Mucosa of stomach (tissue), 1 donor: ENCODE results near the gene SERPINA1.
"Not testable (repeated sequence)": the region's sequence is repeated elsewhere in the genome, so short reads cannot be mapped to it uniquely, and the experiment has no call there.

Experiments used
- H3K27me3 ChIP-seq: one replicate; pipeline ENCODE4 v1.7.0; 2013; ENCODE audit warnings: mild to moderate bottlenecking, low read length; ENCODE audit not compliant: control insufficient read depth, insufficient read depth
- H3K36me3 ChIP-seq: one replicate; pipeline ENCODE4 v1.7.0; 2013; ENCODE audit warnings: low read length; ENCODE audit not compliant: control insufficient read depth, insufficient read depth
- H3K4me1 ChIP-seq: one replicate; pipeline ENCODE4 v1.7.0; 2013; ENCODE audit warnings: mild to moderate bottlenecking, low read length; ENCODE audit not compliant: control insufficient read depth, insufficient read depth
- H3K4me3 ChIP-seq: one replicate; pipeline ENCODE4 v1.7.0; 2013; ENCODE audit warnings: low read length
- H3K9ac ChIP-seq: one replicate; pipeline ENCODE4 v1.7.0; 2013; ENCODE audit warnings: mild to moderate bottlenecking, low read length, moderate library complexity
- H3K9me3 ChIP-seq: one replicate; pipeline ENCODE4 v1.7.0; 2013; ENCODE audit warnings: mild to moderate bottlenecking, low read length, moderate library complexity; ENCODE audit not compliant: control insufficient read depth
- donor health status: Pancreatic carcinoma.

The SERPINA1 gene

DNA sequence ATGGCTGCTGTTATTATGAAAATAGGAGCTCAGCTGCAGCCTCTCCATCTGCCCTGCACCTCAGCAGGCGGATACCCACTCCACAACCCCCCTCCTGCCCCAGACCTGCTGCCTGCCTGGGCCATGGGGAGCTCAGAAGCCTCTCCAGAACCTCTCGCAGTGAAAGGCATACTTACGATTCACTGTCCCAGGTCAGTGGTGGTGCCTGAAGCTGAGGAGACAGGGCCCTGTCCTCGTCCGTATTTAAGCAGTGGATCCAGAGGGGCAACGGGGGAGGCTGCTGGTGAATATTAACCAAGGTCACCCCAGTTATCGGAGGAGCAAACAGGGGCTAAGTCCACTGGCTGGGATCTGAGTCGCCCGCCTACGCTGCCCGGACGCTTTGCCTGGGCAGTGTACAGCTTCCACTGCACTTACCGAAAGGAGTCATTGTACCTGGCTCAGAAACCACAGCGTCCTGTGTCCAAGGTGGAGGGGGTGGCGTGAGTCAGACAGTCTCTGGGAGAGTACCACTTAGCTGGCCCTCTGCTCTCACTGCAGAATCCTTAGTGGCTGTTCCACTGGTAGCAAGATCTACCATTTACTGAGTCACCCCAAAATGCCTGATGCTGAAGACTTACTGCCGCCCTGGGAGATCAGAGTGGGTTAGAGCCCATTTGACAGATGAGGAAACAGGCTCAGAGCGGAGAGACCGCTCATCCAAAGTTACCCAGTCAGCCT is at the start of gene SERPINA1:
Gene SERPINA1 (minus strand): TSS at position 219 of the 720 bp plus-strand sequence. CDS start 5,365 bp downstream, outside the sequence.
- Histone ChIP-seq H3K9ac (no peak within 1 kb of the TSS), H3K4me1 (peaks cover 23% of the 10 kb centered on the region), H3K36me3 (no peaks in the 10 kb centered on the region), H3K9me3 (no peaks in the 10 kb centered on the region), H3K27me3 (no peaks in the 10 kb centered on the region), H3K4me3 (no peak within 1 kb of the TSS)

DNA sequence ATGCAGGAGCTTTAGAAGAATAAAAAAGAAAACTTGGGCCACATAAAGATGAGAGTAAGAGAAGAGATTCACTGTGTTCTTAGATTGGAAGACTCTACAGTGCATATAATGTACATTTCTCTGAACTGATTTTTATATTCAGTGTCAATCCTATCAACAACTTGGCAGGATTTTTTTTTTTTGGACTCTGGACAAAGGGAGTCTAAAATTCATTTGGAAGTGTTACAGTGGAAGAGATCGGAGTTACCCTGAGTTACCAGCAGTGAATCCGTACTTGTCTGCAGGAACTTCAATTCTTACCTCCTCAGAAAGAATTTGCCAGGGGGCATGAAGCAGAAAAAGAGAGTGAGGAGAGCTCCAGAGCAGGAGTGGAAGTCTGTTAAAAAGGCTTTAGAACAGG is 40.2 kb upstream of the SERPINA1 start:
- Histone ChIP-seq H3K4me3 (no peak overlapping the region), H3K27me3 (peaks cover 7% of the 10 kb centered on the region), H3K9ac (no peak overlapping the region), H3K36me3 (no peaks in the 10 kb centered on the region), H3K9me3 (no peaks in the 10 kb centered on the region), H3K4me1 (no peaks in the 10 kb centered on the region)

DNA sequence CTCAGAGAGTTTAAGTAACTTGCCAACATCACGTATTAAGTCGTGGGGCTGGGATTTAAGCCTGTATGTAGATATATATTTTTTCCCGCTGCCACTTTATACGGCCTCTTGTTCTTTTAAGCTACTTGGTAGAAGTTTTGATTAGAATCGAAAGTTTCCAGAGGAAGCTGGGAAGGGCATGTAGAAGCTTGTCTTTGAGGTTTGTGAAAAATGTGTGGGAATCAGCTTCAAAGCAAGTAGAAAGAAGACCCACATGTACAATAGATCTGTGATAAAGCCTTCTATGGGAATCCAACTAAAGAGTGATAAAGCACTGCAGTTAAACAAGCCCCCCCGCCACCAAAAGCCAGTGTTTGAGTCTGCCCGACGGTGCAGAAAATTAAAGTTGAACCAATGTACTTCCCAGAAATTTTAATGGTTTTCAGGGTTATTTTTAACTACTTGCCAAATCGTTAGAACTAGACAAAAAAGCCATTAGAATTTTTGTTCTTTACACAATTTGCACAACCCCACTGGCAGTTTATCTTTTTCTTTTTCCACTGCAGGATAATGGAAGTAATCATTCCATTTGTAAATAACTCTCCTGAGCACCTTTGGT is 38.7 kb upstream of the SERPINA1 start:
- Histone ChIP-seq H3K36me3 (no peaks in the 10 kb centered on the region), H3K4me3 (no peak overlapping the region), H3K27me3 (peaks cover 13% of the 10 kb centered on the region), H3K9me3 (no peaks in the 10 kb centered on the region), H3K9ac (no peak overlapping the region), H3K4me1 (no peaks in the 10 kb centered on the region)

DNA sequence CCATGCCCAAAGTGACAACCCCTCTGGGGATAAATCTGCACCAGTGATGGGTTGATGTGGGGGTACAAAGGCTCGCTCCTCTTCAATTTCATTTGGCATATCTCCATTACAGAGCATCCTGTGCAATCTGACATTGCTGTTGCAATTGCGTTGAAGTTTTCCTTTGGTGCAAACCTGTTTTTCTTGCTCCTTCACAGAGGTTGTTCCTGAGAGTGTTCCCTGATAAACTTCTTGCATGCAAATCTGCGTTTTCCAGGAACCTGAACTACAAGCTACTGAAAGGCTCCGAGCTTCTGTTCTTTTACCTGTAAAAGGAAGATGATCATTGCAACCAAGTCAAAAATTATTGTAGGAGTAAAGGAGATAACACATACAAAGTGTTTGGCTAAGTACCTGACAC is 38.1 kb upstream of the SERPINA1 start:
- Histone ChIP-seq H3K36me3 (no peaks in the 10 kb centered on the region), H3K4me1 (no peaks in the 10 kb centered on the region), H3K27me3 (peaks cover 13% of the 10 kb centered on the region), H3K9ac (no peak overlapping the region), H3K9me3 (no peaks in the 10 kb centered on the region), H3K4me3 (no peak overlapping the region)

DNA sequence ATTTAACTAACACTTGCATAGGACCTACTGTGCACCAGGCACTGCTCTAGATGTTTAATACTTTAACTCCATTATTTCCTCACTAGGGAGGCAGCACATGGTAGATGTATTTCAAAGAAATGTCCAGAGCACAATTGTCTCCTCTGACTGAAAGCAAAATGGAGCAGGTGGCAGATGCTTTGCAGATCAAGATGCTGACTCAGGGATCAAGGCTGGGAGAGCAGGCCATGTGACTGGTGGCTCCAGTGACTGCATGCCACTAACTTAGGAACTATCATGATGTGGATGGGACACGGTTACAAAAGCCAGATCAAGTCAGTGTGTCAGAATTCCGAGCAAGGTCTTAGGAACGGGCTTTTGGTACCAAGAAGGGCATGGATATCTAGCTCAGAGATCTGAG is 36.0 kb upstream of the SERPINA1 start:
- Histone ChIP-seq H3K27me3 (peaks cover 13% of the 10 kb centered on the region), H3K9me3 (no peaks in the 10 kb centered on the region)

DNA sequence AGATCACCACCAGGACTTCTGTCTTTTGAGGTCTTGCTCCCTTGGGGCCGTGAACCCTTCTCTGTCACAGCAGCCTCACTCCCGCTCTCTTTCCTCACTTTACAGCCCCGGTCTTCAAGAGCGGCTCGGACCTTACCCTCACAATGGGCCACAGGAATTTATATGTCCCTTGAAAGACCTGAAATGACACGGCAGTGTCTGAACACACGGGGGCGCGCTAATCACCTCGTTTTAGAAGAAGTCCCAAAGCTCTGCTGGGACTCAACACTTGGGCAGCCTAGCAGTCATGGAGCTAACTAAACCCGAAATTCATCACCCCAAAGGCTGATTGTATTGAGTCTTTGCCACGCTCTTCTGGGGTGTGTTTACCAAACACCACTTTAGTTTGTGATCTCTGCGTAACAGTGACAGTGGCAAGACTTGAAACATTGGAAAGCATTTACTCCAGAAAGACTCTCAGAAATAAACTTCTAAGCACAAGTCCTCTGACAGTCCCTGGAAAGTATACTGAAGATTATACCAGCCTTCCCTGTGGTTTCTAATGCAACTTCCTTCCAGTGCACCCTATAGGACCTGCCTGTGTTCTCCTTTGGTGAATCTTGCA is 35.2 kb upstream of the SERPINA1 start:
- Histone ChIP-seq H3K4me1 (no peaks in the 10 kb centered on the region), H3K4me3 (no peak overlapping the region), H3K9me3 (no peaks in the 10 kb centered on the region), H3K27me3 (peaks cover 13% of the 10 kb centered on the region), H3K9ac (peak overlapping the region; percentile 32), H3K36me3 (no peaks in the 10 kb centered on the region)

More for the DNA sequence above, 36.0 kb upstream of the SERPINA1 start:
- H3K4me3 ChIP-seq = no peak overlapping the region
- no peak overlapping the region for H3K9ac ChIP-seq
- no peaks in the 10 kb centered on the region for H3K36me3 ChIP-seq
- no peaks in the 10 kb centered on the region for H3K4me1 ChIP-seq

DNA sequence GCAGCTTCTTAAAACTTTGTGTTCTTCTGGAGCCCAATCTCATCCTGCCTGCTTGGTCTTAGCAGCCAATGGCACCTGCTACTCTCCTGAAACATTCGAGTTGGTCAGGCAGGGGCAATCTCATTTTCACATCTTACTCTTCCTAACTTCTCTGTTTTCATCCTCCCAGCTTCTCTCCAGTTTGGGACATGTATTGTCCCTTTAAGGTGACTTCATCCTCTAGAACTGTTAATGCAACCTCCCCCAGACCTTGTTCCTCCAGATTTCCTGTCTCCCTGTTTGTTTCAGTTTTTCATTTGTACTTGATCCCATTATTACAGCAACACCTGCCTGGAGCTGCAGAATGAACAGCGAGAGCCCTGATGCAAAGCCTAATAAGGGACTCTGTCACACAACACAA is 32.9 kb upstream of the SERPINA1 start:
- Histone ChIP-seq H3K36me3 (no peaks in the 10 kb centered on the region), H3K9me3 (no peaks in the 10 kb centered on the region), H3K4me3 (no peak overlapping the region), H3K9ac (no peak overlapping the region), H3K4me1 (no peaks in the 10 kb centered on the region), H3K27me3 (peaks cover 8% of the 10 kb centered on the region)

DNA sequence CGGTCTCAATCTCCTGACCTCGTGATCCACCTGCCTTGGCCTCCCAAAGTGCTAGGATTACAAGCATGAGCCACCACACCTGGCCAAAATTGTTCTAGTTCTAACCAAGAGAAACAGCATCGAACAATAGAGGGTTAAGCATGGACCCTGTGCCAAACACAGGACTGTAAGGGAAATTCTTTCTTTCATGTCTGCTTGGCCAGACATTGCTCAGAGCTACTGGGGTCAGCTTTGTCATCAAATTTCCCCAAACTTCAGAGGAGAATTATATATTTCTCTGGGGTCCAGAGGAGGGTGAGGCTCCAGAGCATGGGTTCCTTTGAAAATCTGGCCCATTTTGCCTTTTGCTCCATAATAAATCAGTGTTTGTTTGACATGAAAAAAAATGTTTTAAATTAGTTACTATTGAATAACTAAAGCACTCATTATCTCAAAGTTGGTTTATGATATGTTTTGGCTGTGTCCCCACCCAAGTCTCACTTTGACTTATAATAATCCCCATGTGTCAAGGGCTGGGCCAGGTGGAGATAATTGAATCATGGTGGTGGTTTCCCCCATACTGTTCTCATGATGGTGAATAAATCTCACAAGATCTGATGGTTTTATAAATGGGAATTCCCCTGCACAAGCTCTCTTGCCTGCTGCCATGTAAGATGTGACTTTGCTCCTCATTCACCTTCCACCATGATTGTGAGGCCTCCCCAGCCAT is 29.2 kb upstream of the SERPINA1 start:
- not testable (repeated sequence) for H3K36me3 ChIP-seq, H3K9ac ChIP-seq, H3K27me3 ChIP-seq, H3K4me3 ChIP-seq, H3K9me3 ChIP-seq, H3K4me1 ChIP-seq

DNA sequence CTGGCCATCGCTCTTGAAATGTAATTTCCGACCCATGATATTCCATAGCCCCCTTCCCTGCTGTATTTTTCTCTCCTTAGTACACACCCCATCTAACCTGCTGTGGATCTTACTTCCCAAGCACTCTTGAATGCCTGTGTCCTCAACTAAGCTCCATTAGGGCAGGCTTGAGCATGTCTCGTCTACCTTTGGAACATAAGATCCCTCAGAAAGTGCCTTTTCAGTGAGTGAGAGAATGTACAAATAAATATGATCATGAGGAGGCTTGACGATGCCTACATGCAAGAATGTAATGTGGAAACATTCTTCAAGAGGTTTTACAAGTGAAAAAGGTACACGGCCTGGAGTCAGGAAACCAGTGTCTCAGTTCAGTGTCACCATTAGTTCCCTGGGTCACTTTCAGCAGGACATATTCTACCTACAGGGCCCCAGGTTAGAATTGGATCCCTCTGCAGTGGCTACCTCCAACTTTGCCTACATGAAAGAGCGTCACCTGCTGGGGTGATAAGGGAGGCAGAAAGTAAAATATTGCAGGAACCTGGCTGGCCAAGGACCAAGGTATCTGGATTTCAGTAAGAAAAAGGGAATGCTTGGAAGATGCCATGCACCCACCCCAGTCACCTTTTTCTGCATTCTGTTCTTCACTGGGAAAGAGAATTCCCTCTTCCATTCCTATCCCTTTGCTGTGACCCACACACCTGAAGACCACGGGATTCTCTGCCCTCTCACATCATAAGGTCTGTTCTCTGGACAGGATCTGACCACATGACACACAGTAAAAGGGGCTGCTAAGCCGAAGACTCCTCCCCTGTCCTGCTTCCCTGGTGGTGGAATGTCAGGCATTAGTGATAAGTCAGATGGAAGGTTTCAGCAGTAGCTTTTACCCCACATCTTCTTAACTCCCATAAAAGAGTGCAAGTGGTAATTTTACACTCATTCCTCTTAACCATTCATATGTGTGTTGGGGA is 24.6 kb upstream of the SERPINA1 start:
- Histone ChIP-seq H3K36me3 (no peaks in the 10 kb centered on the region), H3K4me1 (no peaks in the 10 kb centered on the region), H3K27me3 (no peaks in the 10 kb centered on the region), H3K9ac (no peak overlapping the region), H3K9me3 (no peaks in the 10 kb centered on the region), H3K4me3 (no peak overlapping the region)

DNA sequence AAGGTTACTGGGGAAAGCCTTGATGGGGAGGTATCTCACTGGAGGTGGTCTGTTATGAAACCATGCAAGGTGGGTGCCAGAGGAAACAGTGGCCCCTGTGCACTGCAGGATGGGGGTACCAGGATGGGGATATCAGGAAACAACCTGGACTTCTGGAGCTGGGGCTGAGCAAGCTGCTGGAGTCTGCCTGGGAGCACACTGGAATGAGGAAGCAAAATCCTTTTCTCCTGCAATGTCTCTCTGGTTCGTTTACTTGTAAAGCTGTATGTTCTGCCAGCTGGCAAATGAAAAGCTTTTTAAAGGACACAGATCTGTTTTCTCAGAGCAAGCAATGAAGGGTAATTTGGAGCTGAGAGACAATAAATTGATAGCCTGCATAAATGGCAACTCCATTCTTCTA is 23.2 kb upstream of the SERPINA1 start:
- H3K36me3 ChIP-seq = no peaks in the 10 kb centered on the region
- H3K27me3 ChIP-seq = no peaks in the 10 kb centered on the region
- H3K4me1 ChIP-seq = no peaks in the 10 kb centered on the region
- H3K4me3 ChIP-seq = no peak overlapping the region
- H3K9me3 ChIP-seq = no peaks in the 10 kb centered on the region
- no peak overlapping the region for H3K9ac ChIP-seq

DNA sequence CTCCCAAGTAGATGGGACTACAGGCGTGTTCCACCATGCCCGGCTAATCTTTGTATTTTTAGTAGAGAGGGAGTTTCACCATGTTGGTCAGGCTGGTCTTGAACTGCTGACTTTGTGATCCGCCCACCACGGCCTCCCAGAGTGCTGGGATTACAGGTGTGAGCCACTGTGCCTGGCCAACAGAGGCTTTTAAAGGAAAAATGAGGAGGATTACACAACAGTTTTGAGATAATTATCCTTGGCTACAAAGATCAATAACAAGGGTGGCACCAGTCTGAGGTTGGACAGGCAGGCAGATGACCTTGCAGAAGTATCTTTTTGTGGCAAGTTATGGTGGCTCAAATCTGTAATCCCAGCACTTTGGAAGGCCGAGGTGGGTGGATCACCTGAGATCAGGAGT is 21.0 kb upstream of the SERPINA1 start:
- H3K27me3 ChIP-seq, H3K4me3 ChIP-seq, H3K9me3 ChIP-seq, H3K4me1 ChIP-seq, H3K9ac ChIP-seq, H3K36me3 ChIP-seq: not testable (repeated sequence)
